ENCODE results near the gene PI4K2B. TPM values are rescaled to one million over a fixed set of nuclear protein-coding genes. Genes with fewer than 3 reads are reported as not detected.

PI4K2B gene
- total and polyA plus RNA-seq, 2 of the 13 experiments (the other 11 are each of a cell fraction or from before 2014, with no cell fraction given) = 6.9 to 25.8 TPM

DNA sequence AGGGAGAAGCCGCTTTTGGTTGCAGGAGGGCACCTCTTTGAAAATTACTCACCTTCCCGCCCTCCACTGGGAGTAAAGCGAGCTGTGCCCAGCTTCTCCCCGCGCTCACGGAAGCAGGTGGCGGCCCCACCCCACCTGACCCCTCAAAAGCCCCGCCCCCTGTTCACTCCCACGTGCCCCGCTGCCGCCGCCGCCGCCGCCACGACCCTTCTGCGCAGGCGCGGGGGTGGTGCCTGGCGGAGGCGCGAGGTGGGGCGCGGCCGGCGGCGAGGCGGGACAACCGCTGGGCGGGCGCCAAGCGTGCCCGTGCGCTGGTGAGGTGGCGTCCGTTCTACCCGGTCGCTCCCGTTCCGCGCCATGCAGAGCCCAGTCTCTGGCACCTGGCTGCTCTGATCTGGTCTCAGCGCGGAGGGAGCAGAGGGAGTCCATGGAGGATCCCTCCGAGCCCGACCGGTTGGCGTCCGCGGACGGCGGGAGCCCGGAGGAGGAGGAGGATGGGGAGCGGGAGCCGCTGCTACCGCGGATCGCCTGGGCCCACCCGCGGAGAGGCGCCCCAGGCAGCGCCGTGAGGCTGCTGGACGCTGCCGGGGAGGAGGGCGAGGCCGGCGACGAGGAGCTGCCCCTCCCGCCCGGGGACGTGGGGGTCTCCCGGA lies at the start of gene PI4K2B (continued):
- TF ChIP-seq ZNF761 (CRISPR knock-in tag; conservative IDR thresholded peaks at IDR 0.05) (no peak; the same call in 1 of the 2 replicates), ZBTB37 (CRISPR knock-in tag; IDR thresholded peaks at IDR 0.05) (no peak), ZNF232 (CRISPR knock-in tag; IDR thresholded peaks at IDR 0.05; ENCODE audit: borderline replicate concordance) (peak; percentile 23; the same call in 1 of the 2 replicates), ZNF143 (CRISPR knock-in tag; IDR thresholded peaks at IDR 0.05) (no peak), ZNF777 (CRISPR knock-in tag; IDR thresholded peaks at IDR 0.05) (peak; percentile 80), FOXK1 (CRISPR knock-in tag; IDR thresholded peaks at IDR 0.05; ENCODE audit: borderline replicate concordance, low read depth) (no peak), ZHX1 (CRISPR knock-in tag; IDR thresholded peaks at IDR 0.05; ENCODE audit: low read depth) (no peak), NRL (CRISPR knock-in tag; IDR thresholded peaks at IDR 0.05; ENCODE audit: borderline replicate concordance) (no peak), ZSCAN20 (CRISPR knock-in tag; IDR thresholded peaks at IDR 0.05; ENCODE audit: borderline replicate concordance) (no peak), ZNF138 (CRISPR knock-in tag; IDR thresholded peaks at IDR 0.05; ENCODE audit: low read depth) (peak; percentile 71; the same call in 1 of the 2 replicates), ZNF749 (CRISPR knock-in tag; IDR thresholded peaks at IDR 0.05; ENCODE audit: borderline replicate concordance) (no peak), ZNF451 (CRISPR knock-in tag; IDR thresholded peaks at IDR 0.05) (0 out of 2 replicates have a peak, but pooled peaks have one; percentile 44), NAIF1 (CRISPR knock-in tag; IDR thresholded peaks at IDR 0.05; ENCODE audit: borderline replicate concordance) (no peak), ATF5 (CRISPR knock-in tag; IDR thresholded peaks at IDR 0.05; ENCODE audit: low read depth) (0 out of 2 replicates have a peak, but pooled peaks have one; percentile 67), FOXC1 (CRISPR knock-in tag; IDR thresholded peaks at IDR 0.05; ENCODE audit: borderline replicate concordance) (peak; percentile 24; the same call in 1 of the 2 replicates), RAD21 (CRISPR knock-in tag; IDR thresholded peaks at IDR 0.05) (0 out of 2 replicates have a peak, but pooled peaks have one; percentile 20), CENPX (CRISPR knock-in tag; IDR thresholded peaks at IDR 0.05) (no peak)
- TF ChIP-seq, protein P1, sequence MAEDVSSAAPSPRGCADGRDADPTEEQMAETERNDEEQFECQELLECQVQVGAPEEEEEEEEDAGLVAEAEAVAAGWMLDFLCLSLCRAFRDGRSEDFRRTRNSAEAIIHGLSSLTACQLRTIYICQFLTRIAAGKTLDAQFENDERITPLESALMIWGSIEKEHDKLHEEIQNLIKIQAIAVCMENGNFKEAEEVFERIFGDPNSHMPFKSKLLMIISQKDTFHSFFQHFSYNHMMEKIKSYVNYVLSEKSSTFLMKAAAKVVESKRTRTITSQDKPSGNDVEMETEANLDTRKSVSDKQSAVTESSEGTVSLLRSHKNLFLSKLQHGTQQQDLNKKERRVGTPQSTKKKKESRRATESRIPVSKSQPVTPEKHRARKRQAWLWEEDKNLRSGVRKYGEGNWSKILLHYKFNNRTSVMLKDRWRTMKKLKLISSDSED (CRISPR knock-in tag; IDR thresholded peaks at IDR 0.05) = no peak

All from HepG2 (cell line).